ENCODE data around the gene CTNND2.

GRCh38 chr5:11608530-11608929 is 295.7 kb downstream of the CTNND2 start:
- TF ChIP-seq CTCF (IDR thresholded peaks at IDR 0.05; ENCODE audit: low read depth, low read length, missing input control), result no peak
- TF ChIP-seq EGR1 (IDR thresholded peaks at IDR 0.05; ENCODE audit: low read depth in 2 of 2), result no peak
- no peak for TF ChIP-seq GABPA (IDR thresholded peaks at IDR 0.05 in 1 of 2, conservative IDR thresholded peaks at IDR 0.05 in 1 of 2)
- no peak for TF ChIP-seq FOXA1 (IDR thresholded peaks at IDR 0.05)
- no peak for TF ChIP-seq REST (IDR thresholded peaks at IDR 0.05)
- TF ChIP-seq ZBTB33 (IDR thresholded peaks at IDR 0.05), result no peak
- no peak for TF ChIP-seq YY1 (IDR thresholded peaks at IDR 0.05)
